K562 (cell line): Measurements from ENCODE around the gene NDOR1. TPM values are rescaled to one million over a fixed set of nuclear protein-coding genes. Genes with fewer than 3 reads are reported as not detected.

Source experiments
- BCL6 ChIP-seq: fragments of 250-450 bp; sonication (Bioruptor Pico); IDR thresholded peaks from 2 replicates; pipeline ENCODE4 v1.4.0; 2020
- CHAMP1 ChIP-seq: fragments of 450-650 bp; IDR thresholded peaks from 2 replicates; pipeline ENCODE4 v1.6.1; 2016; ENCODE audit warnings: mild to moderate bottlenecking
- CHD4 ChIP-seq: fragments of 200-600 bp; sonication (generic); IDR thresholded peaks from 3 replicates; pipeline ENCODE4 v1.6.1; 2012; ENCODE audit warnings: low read depth, mild to moderate bottlenecking, mixed read lengths, low read length, inconsistent platforms; ENCODE audit not compliant: insufficient read depth, insufficient replicate concordance, poor library complexity, severe bottlenecking
- CTBP1 ChIP-seq: fragments of 450-650 bp; IDR thresholded peaks from 2 replicates; pipeline ENCODE4 v1.6.1; 2016; ENCODE audit warnings: borderline replicate concordance
- DPF2 ChIP-seq: fragments of 450-650 bp; IDR thresholded peaks from 2 replicates; pipeline ENCODE4 v1.6.1; 2016
- ESRRB ChIP-seq: fragments of 250-450 bp; sonication (Bioruptor Pico); IDR thresholded peaks from 2 replicates; pipeline ENCODE4 v1.5.0; 2020; ENCODE audit warnings: mild to moderate bottlenecking, moderate library complexity, borderline replicate concordance
- FOXA3 ChIP-seq, 2 experiments: fragments of 450-650 bp in 1 of 2; sonication (generic) in 1 of 2; formaldehyde crosslinking; IDR thresholded peaks in 1 of 2; conservative IDR thresholded peaks in 1 of 2; 2 replicates each; pipeline versions ENCODE4 v1.4.0 to v1.8.0; 2020 to 2022; ENCODE audit warnings: mild to moderate bottlenecking in 2 of 2, missing genetic modification reagents in 1 of 2
- GABPB2 ChIP-seq: fragments of 250-450 bp; sonication (Bioruptor Pico); conservative IDR thresholded peaks from 2 replicates; pipeline ENCODE4 v1.5.1; 2021; ENCODE audit warnings: mild to moderate bottlenecking
- HDGF ChIP-seq: fragments of 450-650 bp; IDR thresholded peaks from 2 replicates; pipeline ENCODE4 v1.6.1; 2016
- ID3 ChIP-seq, 2 experiments: fragments of 250-450 bp in 1 of 2; fragments of 450-650 bp in 1 of 2; sonication (Bioruptor Pico) in 1 of 2; IDR thresholded peaks; 2 replicates each; pipeline versions ENCODE4 v1.6.1 to v1.8.0; 2016 to 2021; ENCODE audit warnings: mild to moderate bottlenecking in 2 of 2, moderate library complexity in 2 of 2, missing compliant biosample characterization in 1 of 2, missing genetic modification characterization in 1 of 2
- NFIX ChIP-seq: fragments of 250-450 bp; sonication (Bioruptor Pico); IDR thresholded peaks from 2 replicates; pipeline ENCODE4 v1.4.0; 2020; ENCODE audit warnings: low read depth, mild to moderate bottlenecking, moderate library complexity
- NR3C1 ChIP-seq: sonication (generic); formaldehyde crosslinking; IDR thresholded peaks from 2 replicates; pipeline ENCODE4 v1.8.1; 2022; ENCODE audit warnings: missing genetic modification reagents
- SRSF1 ChIP-seq: fragments of 200-400 bp; formaldehyde crosslinking; IDR thresholded peaks from 2 replicates; pipeline ENCODE4 v1.6.1; 2017; ENCODE audit warnings: mild to moderate bottlenecking, low read depth, low read length, moderate library complexity
- SRSF7 ChIP-seq: fragments of 200-400 bp; formaldehyde crosslinking; optimal IDR thresholded peaks from 2 replicates; pipeline ENCODE3; 2017; ENCODE audit warnings: mild to moderate bottlenecking, low read depth, low read length
- TAL1 ChIP-seq: fragments of 450-650 bp; IDR thresholded peaks from 2 replicates; pipeline ENCODE4 v1.6.1; 2016; ENCODE audit warnings: mild to moderate bottlenecking
- THRA ChIP-seq: fragments of 450-650 bp; IDR thresholded peaks from 2 replicates; pipeline ENCODE4 v1.6.1; 2017; ENCODE audit warnings: mild to moderate bottlenecking, moderate library complexity
- ZNF707 ChIP-seq: fragments of 250-450 bp; sonication (Bioruptor Pico); conservative IDR thresholded peaks from 2 replicates; pipeline ENCODE4 v1.8.0; 2022; ENCODE audit warnings: inconsistent platforms, mild to moderate bottlenecking, moderate library complexity
- ZZZ3 ChIP-seq: fragments of 450-650 bp; IDR thresholded peaks from 2 replicates; pipeline ENCODE4 v1.6.1; 2016; ENCODE audit warnings: antibody characterized with exemption, mild to moderate bottlenecking, moderate library complexity
- polyA plus RNA-seq, 8 experiments: library from polyadenylated mRNA; depleted of rRNA in 4 of 8; stranded (reverse) in 5 of 8; unstranded in 3 of 8; fragments of >200 nt; fragmentation: Nextera tagmentation in 2 of 8; fragmentation: Illumina TruSeq in 1 of 8; extraction: Ambion mirVana in 2 of 8; extraction: Trizol in 1 of 8; gene quantifications; 2 replicates each; pipeline versions ENCODE4 v1.2.1 to v1.2.3, GENCODE V29; 2011 to 2014; ENCODE audit warnings: inconsistent platforms in 1 of 8, missing spikeins in 1 of 8
- total RNA-seq, 7 experiments: library from RNA; depleted of rRNA in 6 of 7; stranded (reverse); fragments of >200 nt in 6 of 7; fragmentation: Illumina TruSeq in 2 of 7; extraction: Trizol in 2 of 7; gene quantifications; 2 replicates each; pipeline versions ENCODE4 v1.2.1 to v1.2.3, GENCODE V29; 2011 to 2021; ENCODE audit warnings: low replicate concordance in 1 of 7
- TF ChIP-seq, protein P1 (sequence below): IDR thresholded peaks from 2 replicates; pipeline ENCODE4 v1.6.1; 2016; ENCODE audit warnings: missing genetic modification characterization, missing compliant biosample characterization
- TF ChIP-seq, protein P2 (sequence below): fragments of 250-450 bp; sonication (Bioruptor Pico); IDR thresholded peaks from 2 replicates; pipeline ENCODE4 v1.5.0; 2021
- TF ChIP-seq, protein P3 (sequence below): sonication (generic); formaldehyde crosslinking; IDR thresholded peaks from 2 replicates; pipeline ENCODE4 v1.8.0; 2022; ENCODE audit warnings: mild to moderate bottlenecking, low read depth, missing genetic modification reagents

The NDOR1 gene
- total and polyA plus RNA-seq, 9 of the 15 experiments (the other 6 are each of a cell fraction or from before 2014, with no cell fraction given), result 0.06 to 36.9 (median 6.9) TPM

- TF ChIP-seq CHAMP1, result no peak
- no peak for TF ChIP-seq ESRRB (CRISPR knock-in tag)
- no peak for TF ChIP-seq ZZZ3
- TF ChIP-seq, protein P1, sequence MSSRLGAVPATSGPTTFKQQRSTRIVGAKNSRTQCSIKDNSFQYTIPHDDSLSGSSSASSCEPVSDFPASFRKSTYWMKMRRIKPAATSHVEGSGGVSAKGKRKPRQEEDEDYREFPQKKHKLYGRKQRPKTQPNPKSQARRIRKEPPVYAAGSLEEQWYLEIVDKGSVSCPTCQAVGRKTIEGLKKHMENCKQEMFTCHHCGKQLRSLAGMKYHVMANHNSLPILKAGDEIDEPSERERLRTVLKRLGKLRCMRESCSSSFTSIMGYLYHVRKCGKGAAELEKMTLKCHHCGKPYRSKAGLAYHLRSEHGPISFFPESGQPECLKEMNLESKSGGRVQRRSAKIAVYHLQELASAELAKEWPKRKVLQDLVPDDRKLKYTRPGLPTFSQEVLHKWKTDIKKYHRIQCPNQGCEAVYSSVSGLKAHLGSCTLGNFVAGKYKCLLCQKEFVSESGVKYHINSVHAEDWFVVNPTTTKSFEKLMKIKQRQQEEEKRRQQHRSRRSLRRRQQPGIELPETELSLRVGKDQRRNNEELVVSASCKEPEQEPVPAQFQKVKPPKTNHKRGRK (tag), result no peak
- no peak; the same call in 1 of the 2 replicates for TF ChIP-seq GABPB2 (CRISPR knock-in tag)
- TF ChIP-seq DPF2, result no peak
- TF ChIP-seq FOXA3 (CRISPR knock-in tag; conservative IDR thresholded peaks at IDR 0.05 in 1 of 2, IDR thresholded peaks at IDR 0.05 in 1 of 2), result peak in 1 of 2 experiments; percentile 34; a peak in 1 of 4 replicates
- no peak for TF ChIP-seq THRA
- TF ChIP-seq NFIX, result no peak
- no peak for TF ChIP-seq TAL1
- no peak for TF ChIP-seq SRSF7
- TF ChIP-seq, protein P2, sequence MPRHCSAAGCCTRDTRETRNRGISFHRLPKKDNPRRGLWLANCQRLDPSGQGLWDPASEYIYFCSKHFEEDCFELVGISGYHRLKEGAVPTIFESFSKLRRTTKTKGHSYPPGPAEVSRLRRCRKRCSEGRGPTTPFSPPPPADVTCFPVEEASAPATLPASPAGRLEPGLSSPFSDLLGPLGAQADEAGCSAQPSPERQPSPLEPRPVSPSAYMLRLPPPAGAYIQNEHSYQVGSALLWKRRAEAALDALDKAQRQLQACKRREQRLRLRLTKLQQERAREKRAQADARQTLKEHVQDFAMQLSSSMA (CRISPR knock-in tag), result no peak
- TF ChIP-seq, protein P3, sequence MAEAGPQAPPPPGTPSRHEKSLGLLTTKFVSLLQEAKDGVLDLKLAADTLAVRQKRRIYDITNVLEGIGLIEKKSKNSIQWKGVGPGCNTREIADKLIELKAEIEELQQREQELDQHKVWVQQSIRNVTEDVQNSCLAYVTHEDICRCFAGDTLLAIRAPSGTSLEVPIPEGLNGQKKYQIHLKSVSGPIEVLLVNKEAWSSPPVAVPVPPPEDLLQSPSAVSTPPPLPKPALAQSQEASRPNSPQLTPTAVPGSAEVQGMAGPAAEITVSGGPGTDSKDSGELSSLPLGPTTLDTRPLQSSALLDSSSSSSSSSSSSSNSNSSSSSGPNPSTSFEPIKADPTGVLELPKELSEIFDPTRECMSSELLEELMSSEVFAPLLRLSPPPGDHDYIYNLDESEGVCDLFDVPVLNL (CRISPR knock-in tag), result no peak
- no peak for TF ChIP-seq BCL6
- TF ChIP-seq ID3 (CRISPR knock-in tag; IDR thresholded peaks at IDR 0.05), result no peak
- TF ChIP-seq ID3 (tag; IDR thresholded peaks at IDR 0.05), result peak; percentile 66
- no peak for TF ChIP-seq SRSF1
- TF ChIP-seq ZNF707 (CRISPR knock-in tag), result no peak
- TF ChIP-seq NR3C1 (CRISPR knock-in tag), result no peak
- peak; percentile 95 for TF ChIP-seq CTBP1
- TF ChIP-seq HDGF, result no peak
- no peak for TF ChIP-seq CHD4
Observed at GRCh38 chr9:137240841-137241489, 35.5 kb downstream of the NDOR1 start, which contains the start of gene TUBB4B (continued).
